ENCODE measurements around the gene SLC6A3.

Gene SLC6A3

DNA sequence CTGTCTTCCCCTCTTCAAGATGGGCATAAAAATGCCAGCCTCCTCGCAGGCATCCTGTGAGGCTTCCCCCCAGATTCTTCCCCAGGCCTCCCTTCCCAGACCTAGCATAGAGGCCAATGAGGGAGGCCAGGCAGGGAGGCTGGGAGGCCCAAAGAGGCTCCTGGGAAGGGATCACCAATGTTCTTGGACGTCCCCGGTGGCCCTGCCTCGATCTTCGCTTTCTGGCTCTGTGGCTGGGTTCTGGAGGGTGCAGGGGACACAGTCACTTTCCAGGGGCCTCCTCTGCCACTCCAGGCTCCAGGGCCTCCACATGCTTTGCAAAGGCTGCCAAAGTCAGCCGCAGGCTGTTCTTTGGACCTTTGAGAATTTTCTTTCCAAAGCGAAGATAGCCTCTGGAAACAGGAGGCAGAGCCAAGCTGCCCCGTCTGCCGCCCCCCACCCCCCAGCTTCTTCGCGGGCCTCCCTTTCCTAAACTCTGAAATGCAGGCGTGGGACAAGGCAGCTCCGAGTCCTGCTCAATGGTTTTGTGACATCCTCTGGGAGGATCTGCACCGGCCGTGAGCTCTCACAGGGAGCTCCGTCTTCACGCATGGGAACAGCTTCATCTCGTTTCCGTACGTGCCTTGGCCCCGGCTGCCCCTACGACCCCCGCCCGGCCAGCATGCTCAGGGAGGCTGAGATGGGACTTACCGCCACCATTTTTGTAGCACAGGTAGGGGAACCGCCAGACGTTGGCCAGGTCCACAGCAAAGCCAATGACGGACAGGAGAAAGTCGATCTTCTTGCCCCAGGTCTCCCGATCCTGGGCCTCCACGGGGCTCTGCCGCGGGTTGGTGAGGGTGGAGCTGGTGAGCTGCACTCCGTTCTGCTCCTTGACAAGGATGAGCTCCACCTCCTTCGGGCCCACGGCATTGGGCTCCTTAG is 2.8 kb downstream of the SLC6A3 start:
- H3K4me3 ChIP-seq (replicated peaks in 1 of 2; ENCODE audit: low read depth in 2 of 2, low read length in 2 of 2), result no peak overlapping the region
- no peak for DNase-seq (ENCODE audit: low read depth in 2 of 2)
- TF ChIP-seq, protein P1, sequence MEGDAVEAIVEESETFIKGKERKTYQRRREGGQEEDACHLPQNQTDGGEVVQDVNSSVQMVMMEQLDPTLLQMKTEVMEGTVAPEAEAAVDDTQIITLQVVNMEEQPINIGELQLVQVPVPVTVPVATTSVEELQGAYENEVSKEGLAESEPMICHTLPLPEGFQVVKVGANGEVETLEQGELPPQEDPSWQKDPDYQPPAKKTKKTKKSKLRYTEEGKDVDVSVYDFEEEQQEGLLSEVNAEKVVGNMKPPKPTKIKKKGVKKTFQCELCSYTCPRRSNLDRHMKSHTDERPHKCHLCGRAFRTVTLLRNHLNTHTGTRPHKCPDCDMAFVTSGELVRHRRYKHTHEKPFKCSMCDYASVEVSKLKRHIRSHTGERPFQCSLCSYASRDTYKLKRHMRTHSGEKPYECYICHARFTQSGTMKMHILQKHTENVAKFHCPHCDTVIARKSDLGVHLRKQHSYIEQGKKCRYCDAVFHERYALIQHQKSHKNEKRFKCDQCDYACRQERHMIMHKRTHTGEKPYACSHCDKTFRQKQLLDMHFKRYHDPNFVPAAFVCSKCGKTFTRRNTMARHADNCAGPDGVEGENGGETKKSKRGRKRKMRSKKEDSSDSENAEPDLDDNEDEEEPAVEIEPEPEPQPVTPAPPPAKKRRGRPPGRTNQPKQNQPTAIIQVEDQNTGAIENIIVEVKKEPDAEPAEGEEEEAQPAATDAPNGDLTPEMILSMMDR (IDR thresholded peaks at IDR 0.05; ENCODE audit: low read depth, low read length), result no peak

GRCh38 chr5:1441166-1441865 is 3.9 kb downstream of the SLC6A3 start:
- TF ChIP-seq, protein P1 (IDR thresholded peaks at IDR 0.05; ENCODE audit: low read depth, low read length), result no peak
- no peak for DNase-seq (ENCODE audit: low read depth in 2 of 2)
- no peak overlapping the region for H3K4me3 ChIP-seq (replicated peaks in 1 of 2; ENCODE audit: low read depth in 2 of 2, low read length in 2 of 2)

GRCh38 chr5:1440098-1440493 is 5.1 kb downstream of the SLC6A3 start:
- H3K4me3 ChIP-seq (replicated peaks in 1 of 2; ENCODE audit: low read depth in 2 of 2, low read length in 2 of 2), result no peak overlapping the region
- DNase-seq (ENCODE audit: low read depth in 2 of 2), result no peak
- TF ChIP-seq, protein P1 (IDR thresholded peaks at IDR 0.05; ENCODE audit: low read depth, low read length), result no peak

- TF ChIP-seq, protein P1 (IDR thresholded peaks at IDR 0.05; ENCODE audit: low read depth, low read length), result no peak
- no peak overlapping the region for H3K4me3 ChIP-seq (replicated peaks in 1 of 2; ENCODE audit: low read depth in 2 of 2, low read length in 2 of 2)
- no peak for DNase-seq (ENCODE audit: low read depth in 2 of 2)
Measured at GRCh38 chr5:1439388-1440097, 5.7 kb downstream of the SLC6A3 start.

GRCh38 chr5:1438871-1439270 is 6.4 kb downstream of the SLC6A3 start:
- no peak overlapping the region for H3K4me3 ChIP-seq (replicated peaks in 1 of 2; ENCODE audit: low read depth in 2 of 2, low read length in 2 of 2)
- TF ChIP-seq, protein P1 (IDR thresholded peaks at IDR 0.05; ENCODE audit: low read depth, low read length), result no peak
- DNase-seq (ENCODE audit: low read depth in 2 of 2), result no peak

DNA sequence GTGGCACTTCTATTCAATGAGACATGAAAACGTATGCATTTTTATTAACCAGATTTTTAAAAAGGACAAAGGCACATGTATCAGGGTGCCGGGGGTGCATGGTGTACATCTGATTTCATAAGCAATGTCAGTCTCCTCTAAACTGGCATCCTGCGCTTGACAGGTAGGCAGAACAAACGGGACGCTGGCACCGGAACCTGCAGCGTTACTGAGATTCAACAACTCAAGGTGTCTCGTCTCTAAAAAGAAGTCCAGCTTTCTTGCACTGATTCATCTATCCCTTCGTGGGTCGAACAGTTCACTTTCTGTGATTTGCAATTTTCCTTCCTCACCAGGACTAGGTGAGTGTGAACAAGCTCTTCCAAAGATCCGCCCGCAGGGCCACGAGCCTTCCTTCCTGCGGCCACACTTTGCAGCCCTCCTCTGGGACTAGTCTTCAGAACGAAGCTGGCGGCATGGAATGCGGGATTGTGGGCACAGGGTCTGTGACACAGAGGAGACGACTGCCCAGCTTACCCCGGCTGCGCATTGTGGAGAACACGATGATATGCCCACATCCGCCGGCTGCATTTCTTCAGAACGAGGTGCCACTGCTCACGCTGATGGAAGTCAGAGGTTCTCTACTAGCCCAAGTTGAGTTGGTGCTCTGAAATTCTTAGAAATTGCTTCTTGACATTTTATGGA is 7.2 kb downstream of the SLC6A3 start:
- no peak overlapping the region for H3K4me3 ChIP-seq (replicated peaks in 1 of 2; ENCODE audit: low read depth in 2 of 2, low read length in 2 of 2)
- no peak for DNase-seq (ENCODE audit: low read depth in 2 of 2)
- TF ChIP-seq, protein P1 (IDR thresholded peaks at IDR 0.05; ENCODE audit: low read depth, low read length), result no peak

All from cardiac fibroblast (primary cell).